Raji (cell line): ENCODE data around the gene TEDC1.

Experiments
- POLR2A ChIP-seq: IDR thresholded peaks from 2 replicates; pipeline ENCODE4 v1.6.1; 2011; ENCODE audit warnings: low read depth, low read length, control low read depth; ENCODE audit not compliant: insufficient read depth

The TEDC1 gene

GRCh38 chr14:105538481-105539049 is 47.5 kb downstream of the TEDC1 start:
- TF ChIP-seq POLR2A = no peak

GRCh38 chr14:105540811-105541210 is 49.8 kb downstream of the TEDC1 start:
- TF ChIP-seq POLR2A = no peak

DNA sequence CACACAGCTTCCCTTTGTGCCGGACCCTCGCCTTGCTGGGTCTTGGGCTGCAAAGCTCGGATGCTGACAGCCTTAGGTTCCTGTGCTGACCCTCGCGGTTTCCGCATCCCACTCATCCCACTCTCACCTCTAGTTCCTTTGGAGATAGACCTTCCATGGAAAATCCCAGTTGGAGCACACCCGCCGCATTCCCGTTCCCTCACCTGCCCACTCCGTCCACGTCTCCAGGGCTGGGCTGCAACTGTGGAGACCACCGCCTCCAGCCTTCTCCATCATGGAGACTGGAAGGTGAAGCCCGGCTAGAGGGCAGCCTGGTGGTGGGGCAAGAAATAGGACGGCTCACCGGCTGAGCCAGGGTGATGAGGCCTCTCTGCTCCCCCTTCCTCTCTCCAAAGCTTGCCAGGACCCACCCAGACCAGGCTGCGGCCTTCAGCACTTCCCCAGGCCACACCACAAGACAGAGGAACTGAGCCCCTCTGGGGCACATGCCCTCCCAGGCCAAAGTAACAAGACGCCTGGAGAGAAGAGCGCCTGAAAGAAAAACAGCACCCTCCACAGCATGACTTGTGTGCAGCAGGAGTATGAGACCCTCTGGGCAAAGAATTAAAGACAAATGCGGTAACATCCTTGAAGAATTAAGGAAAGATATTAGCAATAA is 50.3 kb downstream of the TEDC1 start:
- TF ChIP-seq POLR2A = no peak

DNA sequence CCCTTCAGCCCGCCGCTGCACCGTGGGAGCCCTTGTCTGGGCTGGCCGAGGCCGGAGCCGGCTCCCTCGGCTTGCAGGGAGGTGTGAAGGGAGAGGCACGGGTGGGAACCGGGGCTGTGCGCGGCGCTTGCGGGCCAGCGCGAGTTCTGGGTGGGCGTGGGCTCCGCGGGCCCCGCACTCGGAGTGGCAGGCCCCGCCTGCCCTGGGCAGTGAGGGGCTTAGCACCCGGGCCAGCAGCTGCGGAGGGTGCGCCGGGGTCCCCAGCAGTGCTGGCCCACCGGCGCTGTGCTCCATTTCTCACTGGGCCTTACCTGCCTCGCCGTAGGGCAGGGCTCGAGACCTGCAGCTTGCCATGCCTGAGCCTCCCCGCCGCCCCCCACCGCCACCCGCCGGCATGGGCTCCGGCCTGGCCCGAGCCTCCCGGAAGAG is 56.7 kb downstream of the TEDC1 start:
- no peak for TF ChIP-seq POLR2A
